GM10266 (cell line): ENCODE measurements around the gene MAP9.
"Not testable (repeated sequence)": the region's sequence is repeated elsewhere in the genome, so short reads cannot be mapped to it uniquely, and the experiment has no call there.

Source experiments
- DNase-seq: peaks from one replicate; pipeline ENCODE4 v3.0.0; 2012; ENCODE audit errors: extremely low spot score
- TF ChIP-seq, protein P1 (sequence below): IDR thresholded peaks from 2 replicates; pipeline ENCODE4 v1.5.1; 2012; ENCODE audit warnings: mild to moderate bottlenecking, low read depth; ENCODE audit not compliant: control insufficient read depth, insufficient read depth; ENCODE audit errors: missing control alignments

The MAP9 gene

DNA sequence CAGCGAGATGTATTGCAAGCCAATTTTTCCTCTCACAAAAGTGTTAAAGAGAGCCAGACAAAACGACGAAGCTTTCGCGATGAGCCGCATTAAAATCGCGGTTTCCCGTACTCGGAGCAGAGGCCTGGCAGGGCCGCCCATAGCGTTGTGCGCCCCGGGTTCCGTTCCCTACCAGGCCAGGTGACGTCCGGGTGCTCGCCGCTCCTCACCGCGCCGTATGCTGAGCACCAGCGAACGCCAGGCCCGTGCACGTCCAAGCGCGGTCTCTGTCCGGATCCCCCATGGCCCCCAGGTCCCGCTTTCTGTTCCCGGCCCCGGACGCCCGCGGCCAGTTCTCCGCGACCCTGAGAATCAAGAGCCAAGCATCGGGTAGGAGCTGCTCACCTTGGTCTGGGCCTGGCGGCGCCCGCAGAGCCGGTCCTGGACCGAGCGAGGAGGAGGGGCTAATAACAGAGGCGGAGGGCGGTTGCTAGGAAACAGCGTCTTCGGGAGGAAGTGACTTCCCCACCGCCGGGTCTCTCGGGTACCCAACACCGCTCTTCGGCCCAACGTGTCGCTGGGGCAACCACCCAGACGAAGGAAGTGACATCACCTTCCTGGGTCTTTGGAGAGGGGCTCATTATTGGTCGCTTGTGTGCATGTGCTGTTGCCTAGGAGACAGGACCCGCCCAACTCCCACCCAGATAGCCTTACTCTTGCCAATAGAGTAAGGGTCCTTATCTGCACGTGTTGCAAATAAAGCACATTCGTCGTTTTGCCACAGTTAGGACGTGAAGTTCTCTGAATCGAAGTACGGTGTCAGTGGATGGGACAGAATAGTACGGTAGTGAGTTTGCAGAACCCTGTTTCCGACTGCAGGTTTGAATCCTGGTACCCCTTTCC lies at the start of gene MAP9:
Gene MAP9, minus strand, starts transcription at position 579 of the 882 bp plus-strand sequence. CDS start 1,115 bp downstream, outside the sequence.
- peak; percentile 88 for DNase-seq

DNA sequence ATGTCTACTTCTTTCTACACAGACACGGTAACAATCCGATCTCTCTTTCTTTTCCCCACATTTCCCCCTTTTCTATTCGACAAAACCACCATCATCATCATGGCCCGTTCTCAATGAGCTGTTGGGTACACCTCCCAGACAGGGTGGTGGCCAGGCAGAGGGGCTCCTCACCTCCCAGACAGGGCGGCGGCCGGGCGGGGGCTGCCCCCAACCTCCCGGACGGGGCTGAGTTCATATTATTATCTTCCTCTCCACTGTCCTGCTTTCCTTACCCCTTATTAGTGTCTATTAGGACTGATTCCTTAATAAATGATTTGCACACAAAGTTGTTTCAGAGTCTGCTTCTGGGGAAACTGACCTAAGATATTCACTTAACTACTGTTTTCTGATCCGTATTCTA lies 48.0 kb upstream of the MAP9 start:
- not testable (repeated sequence) for DNase-seq

More for the DNA sequence above, at the start of gene MAP9:
- TF ChIP-seq, protein P1, sequence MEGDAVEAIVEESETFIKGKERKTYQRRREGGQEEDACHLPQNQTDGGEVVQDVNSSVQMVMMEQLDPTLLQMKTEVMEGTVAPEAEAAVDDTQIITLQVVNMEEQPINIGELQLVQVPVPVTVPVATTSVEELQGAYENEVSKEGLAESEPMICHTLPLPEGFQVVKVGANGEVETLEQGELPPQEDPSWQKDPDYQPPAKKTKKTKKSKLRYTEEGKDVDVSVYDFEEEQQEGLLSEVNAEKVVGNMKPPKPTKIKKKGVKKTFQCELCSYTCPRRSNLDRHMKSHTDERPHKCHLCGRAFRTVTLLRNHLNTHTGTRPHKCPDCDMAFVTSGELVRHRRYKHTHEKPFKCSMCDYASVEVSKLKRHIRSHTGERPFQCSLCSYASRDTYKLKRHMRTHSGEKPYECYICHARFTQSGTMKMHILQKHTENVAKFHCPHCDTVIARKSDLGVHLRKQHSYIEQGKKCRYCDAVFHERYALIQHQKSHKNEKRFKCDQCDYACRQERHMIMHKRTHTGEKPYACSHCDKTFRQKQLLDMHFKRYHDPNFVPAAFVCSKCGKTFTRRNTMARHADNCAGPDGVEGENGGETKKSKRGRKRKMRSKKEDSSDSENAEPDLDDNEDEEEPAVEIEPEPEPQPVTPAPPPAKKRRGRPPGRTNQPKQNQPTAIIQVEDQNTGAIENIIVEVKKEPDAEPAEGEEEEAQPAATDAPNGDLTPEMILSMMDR = no peak

DNA sequence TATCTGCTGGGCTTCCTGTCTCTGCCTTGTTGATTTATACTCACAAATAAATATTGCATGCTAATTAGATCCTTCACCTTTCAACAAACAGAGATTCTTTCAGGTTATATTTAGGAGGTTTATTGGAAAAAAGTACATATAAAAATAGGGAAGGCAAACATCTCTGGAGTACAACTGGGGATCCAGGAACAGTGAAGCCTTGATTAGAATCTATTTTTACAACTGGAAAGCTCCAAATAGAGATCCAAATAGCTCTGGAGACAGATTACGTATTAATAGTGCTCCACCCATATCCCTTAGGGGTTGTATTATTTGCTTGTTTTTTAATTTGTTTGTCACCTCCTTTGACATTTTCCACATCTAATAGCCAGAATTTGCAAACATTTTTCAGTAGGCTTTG lies 46.9 kb upstream of the MAP9 start:
- no peak for DNase-seq
- TF ChIP-seq, protein P1 = no peak

DNA sequence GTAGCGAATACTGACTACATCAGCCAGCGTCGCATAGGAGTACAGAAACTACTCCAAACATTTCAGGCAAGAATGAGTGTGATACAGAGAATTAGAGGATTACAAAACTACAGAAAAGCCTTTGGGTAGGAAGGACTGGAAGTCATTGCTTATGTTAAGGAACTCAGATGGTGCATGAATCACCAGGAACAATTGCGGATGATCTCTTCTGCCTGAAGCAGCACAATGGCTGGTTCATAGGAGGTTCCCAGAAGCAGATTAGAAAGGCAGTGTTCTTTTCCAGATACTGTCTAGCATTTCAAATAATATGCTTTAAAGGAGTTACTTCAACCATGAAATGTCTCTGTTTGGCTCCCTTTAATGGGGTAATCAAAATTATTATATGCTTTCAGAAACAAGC lies 42.5 kb upstream of the MAP9 start:
- no peak for DNase-seq
- TF ChIP-seq, protein P1 = no peak

DNA sequence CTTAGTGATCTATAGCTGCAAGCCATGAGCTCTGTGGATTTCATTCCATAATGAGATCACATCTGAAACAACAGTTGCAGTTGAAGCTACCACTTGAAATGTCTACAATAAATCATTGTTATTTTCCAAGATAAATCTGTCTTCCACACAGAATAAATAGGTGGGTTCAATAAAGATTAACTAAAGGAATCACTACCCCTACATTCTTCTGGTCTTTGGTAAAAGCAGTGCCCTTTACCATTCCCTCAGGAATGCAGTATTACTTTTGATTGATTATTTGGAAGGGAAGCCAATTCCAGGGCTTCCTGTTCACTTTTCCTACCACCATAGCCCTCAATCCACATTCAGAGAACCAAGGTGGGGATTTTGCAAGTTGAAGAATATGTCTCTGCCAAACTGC lies 38.9 kb upstream of the MAP9 start:
- DNase-seq = no peak
- TF ChIP-seq, protein P1 = no peak

DNA sequence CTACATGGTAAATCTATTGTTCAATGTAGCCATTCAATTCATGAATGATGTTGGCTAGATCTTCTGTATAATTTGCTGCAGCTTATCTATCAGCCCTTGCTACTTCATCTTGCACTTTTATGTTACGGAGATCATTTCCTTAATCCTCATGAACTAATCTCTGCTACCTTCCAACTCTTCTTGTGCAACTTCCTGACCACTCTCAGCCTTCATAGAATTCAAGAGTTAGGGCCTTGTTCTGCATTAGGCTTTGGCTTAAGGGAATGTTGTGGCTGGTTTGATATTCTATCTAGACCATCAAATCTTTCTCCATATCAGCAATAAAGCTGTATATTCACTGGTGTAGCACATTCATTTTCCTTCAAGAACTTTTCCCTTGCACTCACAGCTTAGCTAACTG lies 36.7 kb upstream of the MAP9 start:
- TF ChIP-seq, protein P1 = no peak
- no peak for DNase-seq

DNA sequence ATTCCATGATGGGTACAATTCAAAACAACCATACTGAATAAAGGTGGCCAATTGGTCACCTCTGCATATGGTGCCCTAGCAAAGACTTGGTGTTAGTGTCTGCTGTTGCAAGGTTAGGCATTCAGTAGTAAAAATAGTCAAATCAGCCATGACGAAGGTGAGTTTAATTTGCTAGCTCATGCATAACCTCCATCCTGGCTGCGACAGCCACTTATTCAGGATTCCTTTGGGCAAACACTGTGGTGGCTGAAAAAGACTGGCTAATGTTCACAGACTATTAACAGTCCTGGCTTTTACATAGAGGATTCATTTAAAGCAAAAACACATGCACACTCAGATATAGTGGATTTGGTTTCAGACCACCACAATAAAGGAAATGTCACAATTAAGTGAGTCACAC lies 34.8 kb upstream of the MAP9 start:
- no peak for DNase-seq
- TF ChIP-seq, protein P1 = no peak
